Neuronal stem cell (in vitro differentiated cells): Measurements from ENCODE around the gene NFYC.

Experiments
- DNase-seq: peaks from one replicate; pipeline ENCODE4 v3.0.0-alpha.2; 2013; ENCODE audit warnings: low spot score
- H2AFZ ChIP-seq: one replicate; pipeline ENCODE4 v1.6.1; 2013; ENCODE audit warnings: mild to moderate bottlenecking, low read length, inconsistent platforms
- H2AK5ac ChIP-seq: 2 replicates; pipeline ENCODE4 v1.6.1; 2013; ENCODE audit warnings: low read depth, mild to moderate bottlenecking, inconsistent platforms, low read length, moderate library complexity, mixed read lengths
- H2BK120ac ChIP-seq: 2 replicates; pipeline ENCODE4 v1.6.1; 2013; ENCODE audit warnings: low read depth, mild to moderate bottlenecking, inconsistent platforms, low read length, moderate library complexity, mixed read lengths
- H2BK12ac ChIP-seq: one replicate; pipeline ENCODE4 v1.6.1; 2013; ENCODE audit warnings: low read length, inconsistent platforms
- H2BK15ac ChIP-seq: 2 replicates; pipeline ENCODE4 v1.6.1; 2013; ENCODE audit warnings: mild to moderate bottlenecking, low read length, inconsistent platforms, mixed read lengths
- H2BK5ac ChIP-seq: one replicate; pipeline ENCODE4 v1.6.1; 2013; ENCODE audit warnings: inconsistent platforms, mild to moderate bottlenecking, low read length, moderate library complexity
- H3K14ac ChIP-seq: one replicate; pipeline ENCODE4 v1.6.1; 2013; ENCODE audit warnings: low read length, inconsistent platforms
- H3K18ac ChIP-seq: 2 replicates; pipeline ENCODE4 v1.6.1; 2013; ENCODE audit warnings: low read length, inconsistent platforms
- H3K23ac ChIP-seq: 2 replicates; pipeline ENCODE4 v1.6.1; 2013; ENCODE audit warnings: low read depth, mild to moderate bottlenecking, mixed read lengths, low read length, inconsistent platforms; ENCODE audit not compliant: poor library complexity
- H3K27ac ChIP-seq: replicated peaks from 3 replicates; pipeline ENCODE4 v1.5.1; 2013; ENCODE audit warnings: low read length, inconsistent platforms
- H3K27me3 ChIP-seq, 3 experiments: 2 replicates each; pipeline ENCODE4 v1.6.1; 2013; ENCODE audit warnings: low read length in 3 of 3, mild to moderate bottlenecking in 2 of 3, inconsistent platforms in 1 of 3, low read depth in 1 of 3, mixed read lengths in 1 of 3, moderate library complexity in 1 of 3; ENCODE audit not compliant: control insufficient read depth in 3 of 3, insufficient read depth in 3 of 3
- H3K36me3 ChIP-seq, 2 donors: replicated peaks in 1 of 2; 2 replicates each; pipeline ENCODE4 v1.6.1; 2013; ENCODE audit warnings: low read length in 2 of 2; ENCODE audit not compliant: control insufficient read depth in 2 of 2, insufficient read depth in 2 of 2
- H3K4ac ChIP-seq: 2 replicates; pipeline ENCODE4 v1.6.1; 2013; ENCODE audit warnings: inconsistent platforms, mild to moderate bottlenecking, low read length, moderate library complexity
- H3K4me1 ChIP-seq, 2 donors: 1 replicate in 1 of 2; 2 replicates in 1 of 2; pipeline ENCODE4 v1.6.1; 2013; ENCODE audit warnings: low read length in 2 of 2, low read depth in 1 of 2; ENCODE audit not compliant: control insufficient read depth in 2 of 2, insufficient read depth in 1 of 2
- H3K4me2 ChIP-seq: one replicate; pipeline ENCODE4 v1.6.1; 2013; ENCODE audit warnings: mild to moderate bottlenecking, low read length, inconsistent platforms; ENCODE audit not compliant: insufficient read depth, poor library complexity, severe bottlenecking
- H3K4me3 ChIP-seq, 2 donors: 2 replicates each; pipeline ENCODE4 v1.5.1; 2013; ENCODE audit warnings: low read length in 2 of 2, mild to moderate bottlenecking in 2 of 2, inconsistent platforms in 1 of 2, moderate library complexity in 1 of 2
- H3K79me1 ChIP-seq: one replicate; pipeline ENCODE4 v1.6.1; 2013; ENCODE audit warnings: low read depth, mild to moderate bottlenecking, inconsistent platforms, low read length, moderate library complexity
- H3K9ac ChIP-seq: one replicate; pipeline ENCODE4 v1.6.1; 2013; ENCODE audit warnings: mild to moderate bottlenecking, low read depth, low read length, inconsistent platforms; ENCODE audit not compliant: poor library complexity
- H3K9me3 ChIP-seq, 2 donors: replicated peaks in 1 of 2; 2 replicates each; pipeline versions ENCODE3 to v1.6.1; 2013; ENCODE audit warnings: low read length in 2 of 2, mild to moderate bottlenecking in 2 of 2, inconsistent platforms in 1 of 2, low read depth in 1 of 2, mixed read lengths in 1 of 2, moderate library complexity in 1 of 2; ENCODE audit not compliant: control insufficient read depth in 2 of 2, insufficient read depth in 1 of 2
- H4K8ac ChIP-seq: one replicate; pipeline ENCODE4 v1.6.1; 2013; ENCODE audit warnings: low read depth, mild to moderate bottlenecking, inconsistent platforms, low read length, moderate library complexity
- H4K91ac ChIP-seq: one replicate; pipeline ENCODE4 v1.6.1; 2013; ENCODE audit warnings: low read length, low read depth, mild to moderate bottlenecking, inconsistent platforms; ENCODE audit not compliant: poor library complexity
- WGBS, 2 donors: extraction: QIAGEN DNeasy Blood & Tissue Kit; methylation state at CpG; one replicate each; pipeline ENCODE4 v1.1.7; 2013; ENCODE audit warnings: missing lambda C conversion rate in 2 of 2, mixed read lengths in 1 of 2; ENCODE audit not compliant: insufficient read length in 2 of 2, insufficient replicate concordance in 1 of 2; ENCODE audit errors: extremely low coverage in 2 of 2; 5-methylcytosine and 5-hydroxymethylcytosine counted together

NFYC gene

GRCh38 chr1:40732756-40733301 lies 41.3 kb downstream of the NFYC start:
- Histone ChIP-seq H2BK15ac (no peak overlapping the region), H3K9me3 (peaks cover 0 to 1% of the 10 kb centered on the region in 2 donors), H3K18ac (no peak overlapping the region), H3K14ac (no peak overlapping the region), H2BK12ac (no peak overlapping the region), H4K91ac (no peak overlapping the region), H2AFZ (no peak overlapping the region), H3K36me3 (peaks cover 0 to 16% of the 10 kb centered on the region in 2 donors), H2BK120ac (no peak overlapping the region), H3K4ac (no peak overlapping the region), H3K23ac (no peak overlapping the region), H3K4me2 (no peak overlapping the region), H3K27ac (no peak overlapping the region), H3K4me1 (peaks cover 0 to 1% of the 10 kb centered on the region in 2 donors), H3K4me3 (no peak overlapping the region), H3K9ac (no peak overlapping the region), H2AK5ac (no peak overlapping the region), H3K79me1 (peaks cover 4% of the 10 kb centered on the region), H3K27me3 (no peaks in the 10 kb centered on the region), H2BK5ac (no peak overlapping the region), H4K8ac (no peak overlapping the region)
- WGBS, 2 donors = no CpG with 5 or more reads among the region's 2 CpGs
- DNase-seq = no peak

GRCh38 chr1:40734882-40735628 lies 43.6 kb downstream of the NFYC start:
- H3K4ac ChIP-seq = no peak overlapping the region

GRCh38 chr1:40736085-40736531 lies 44.6 kb downstream of the NFYC start:
- no peak for DNase-seq
- no peak overlapping the region for H2AFZ ChIP-seq
- H2BK120ac ChIP-seq = no peak overlapping the region
- no peak overlapping the region for H4K91ac ChIP-seq
- H2BK5ac ChIP-seq = no peak overlapping the region
- H3K36me3 ChIP-seq = peaks cover 10 to 30% of the 10 kb centered on the region in 2 donors
- H2BK12ac ChIP-seq = no peak overlapping the region
- H3K4me1 ChIP-seq = peaks cover 0 to 1% of the 10 kb centered on the region in 2 donors
- no peak overlapping the region for H3K18ac ChIP-seq
- H3K27ac ChIP-seq = no peak overlapping the region
- H3K79me1 ChIP-seq = no peaks in the 10 kb centered on the region
- H3K14ac ChIP-seq = no peak overlapping the region
- no peak overlapping the region for H3K23ac ChIP-seq
- H3K4ac ChIP-seq = no peak overlapping the region
- H3K9ac ChIP-seq = no peak overlapping the region
- H3K4me3 ChIP-seq = no peak overlapping the region
- no peaks in the 10 kb centered on the region for H3K27me3 ChIP-seq
- no peak overlapping the region for H2AK5ac ChIP-seq
- H3K9me3 ChIP-seq = no peaks in the 10 kb centered on the region
- no peak overlapping the region for H3K4me2 ChIP-seq
- H4K8ac ChIP-seq = no peak overlapping the region
- H2BK15ac ChIP-seq = no peak overlapping the region

More at GRCh38 chr1:40734882-40735628, 43.6 kb downstream of the NFYC start:
- Histone ChIP-seq H3K14ac (no peak overlapping the region), H2AFZ (no peak overlapping the region), H2BK5ac (no peak overlapping the region), H4K91ac (no peak overlapping the region), H2AK5ac (no peak overlapping the region), H3K4me3 (no peak overlapping the region), H3K27me3 (no peaks in the 10 kb centered on the region), H3K18ac (no peak overlapping the region), H4K8ac (no peak overlapping the region), H3K79me1 (no peaks in the 10 kb centered on the region), H3K23ac (no peak overlapping the region), H2BK15ac (no peak overlapping the region), H2BK120ac (no peak overlapping the region), H3K27ac (no peak overlapping the region), H3K4me1 (peaks cover 0 to 1% of the 10 kb centered on the region in 2 donors), H3K9ac (no peak overlapping the region), H3K36me3 (peaks cover 8 to 29% of the 10 kb centered on the region in 2 donors), H2BK12ac (no peak overlapping the region), H3K4me2 (no peak overlapping the region), H3K9me3 (peaks cover 0 to 1% of the 10 kb centered on the region in 2 donors)
- no CpG with 5 or more reads among the region's 8 CpGs for WGBS, 2 donors
- no peak for DNase-seq

- no peak overlapping the region for H2AK5ac ChIP-seq
- H2AFZ ChIP-seq = no peak overlapping the region
- H3K4ac ChIP-seq = no peak overlapping the region
- no peak overlapping the region for H3K23ac ChIP-seq
- no peak overlapping the region for H2BK12ac ChIP-seq
- no CpG with 5 or more reads among the region's 6 CpGs for WGBS, 2 donors
- H3K9ac ChIP-seq = no peak overlapping the region
- no peak overlapping the region for H3K4me3 ChIP-seq
- H3K79me1 ChIP-seq = peaks cover 2% of the 10 kb centered on the region
- no peaks in the 10 kb centered on the region for H3K9me3 ChIP-seq
- H3K14ac ChIP-seq = no peak overlapping the region
- H3K18ac ChIP-seq = no peak overlapping the region
- H3K27ac ChIP-seq = no peak overlapping the region
- peaks cover 11 to 58% of the 10 kb centered on the region in 2 donors for H3K36me3 ChIP-seq
- DNase-seq = no peak
- no peak overlapping the region for H4K91ac ChIP-seq
- no peak overlapping the region for H2BK15ac ChIP-seq
- no peaks in the 10 kb centered on the region for H3K27me3 ChIP-seq
- no peak overlapping the region for H2BK120ac ChIP-seq
- H2BK5ac ChIP-seq = no peak overlapping the region
- no peak overlapping the region for H4K8ac ChIP-seq
- peaks cover 0 to 1% of the 10 kb centered on the region in 2 donors for H3K4me1 ChIP-seq
- no peak overlapping the region for H3K4me2 ChIP-seq
Measured at GRCh38 chr1:40738831-40739230, 47.3 kb downstream of the NFYC start.
